ENCODE measurements around the gene IFNAR1. TPM values are rescaled to one million over a fixed set of nuclear protein-coding genes. Genes with fewer than 3 reads are reported as not detected.

The IFNAR1 gene
- total RNA-seq, 1 donor from 2014 or later, result 42.8 TPM

DNA sequence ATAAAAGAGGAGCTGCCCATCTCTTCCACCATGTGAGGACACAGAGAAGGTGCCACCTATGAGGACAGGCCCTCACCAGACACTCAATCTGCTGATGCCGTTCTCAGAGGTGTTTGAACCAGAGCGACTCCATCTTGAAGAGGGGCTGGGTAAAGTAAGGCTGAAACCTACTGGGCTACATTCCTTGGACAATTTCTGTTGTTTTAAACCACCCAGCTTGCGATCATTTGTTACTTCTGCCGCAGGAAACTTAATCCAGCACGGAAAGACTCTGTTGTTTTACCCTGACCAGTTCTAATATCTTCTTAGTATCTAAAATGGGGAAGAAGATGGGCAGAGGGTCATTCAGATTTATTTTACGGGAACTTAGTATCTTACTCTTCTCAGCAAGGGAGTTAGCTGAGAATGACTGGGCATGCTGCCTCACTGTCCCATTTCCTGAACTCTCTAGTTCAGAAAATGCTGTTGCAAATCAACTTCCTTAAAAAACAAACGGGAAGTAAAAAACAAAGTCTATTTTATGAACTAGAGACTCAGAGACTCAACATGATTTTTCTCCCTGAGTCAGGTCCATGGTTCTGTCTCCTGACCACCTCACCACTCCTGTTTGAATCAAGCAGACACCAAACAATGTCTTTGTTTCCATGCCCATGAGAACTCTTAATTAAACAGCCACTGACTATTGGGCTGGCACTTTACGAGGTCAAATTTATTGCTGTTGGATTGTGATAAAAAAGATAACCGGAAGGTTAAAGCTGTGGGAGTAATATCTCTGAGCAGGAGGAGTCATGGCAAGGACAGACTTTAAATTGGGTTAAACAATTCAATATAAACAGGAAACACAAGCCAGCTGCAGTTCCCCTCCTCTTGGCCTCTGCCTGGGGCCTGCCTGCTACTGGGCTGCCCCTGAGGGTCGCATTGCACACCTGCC lies 23.8 kb upstream of the IFNAR1 start:
- no peaks in the 10 kb centered on the region for H3K27me3 Mint-ChIP-seq (ENCODE audit: unreplicated experiment)
- H3K4me3 Mint-ChIP-seq (ENCODE audit: unreplicated experiment), result no peak overlapping the region
- no peak for DNase-seq (ENCODE audit: extremely low spot score, unreplicated experiment)
- TF ChIP-seq, protein P1, sequence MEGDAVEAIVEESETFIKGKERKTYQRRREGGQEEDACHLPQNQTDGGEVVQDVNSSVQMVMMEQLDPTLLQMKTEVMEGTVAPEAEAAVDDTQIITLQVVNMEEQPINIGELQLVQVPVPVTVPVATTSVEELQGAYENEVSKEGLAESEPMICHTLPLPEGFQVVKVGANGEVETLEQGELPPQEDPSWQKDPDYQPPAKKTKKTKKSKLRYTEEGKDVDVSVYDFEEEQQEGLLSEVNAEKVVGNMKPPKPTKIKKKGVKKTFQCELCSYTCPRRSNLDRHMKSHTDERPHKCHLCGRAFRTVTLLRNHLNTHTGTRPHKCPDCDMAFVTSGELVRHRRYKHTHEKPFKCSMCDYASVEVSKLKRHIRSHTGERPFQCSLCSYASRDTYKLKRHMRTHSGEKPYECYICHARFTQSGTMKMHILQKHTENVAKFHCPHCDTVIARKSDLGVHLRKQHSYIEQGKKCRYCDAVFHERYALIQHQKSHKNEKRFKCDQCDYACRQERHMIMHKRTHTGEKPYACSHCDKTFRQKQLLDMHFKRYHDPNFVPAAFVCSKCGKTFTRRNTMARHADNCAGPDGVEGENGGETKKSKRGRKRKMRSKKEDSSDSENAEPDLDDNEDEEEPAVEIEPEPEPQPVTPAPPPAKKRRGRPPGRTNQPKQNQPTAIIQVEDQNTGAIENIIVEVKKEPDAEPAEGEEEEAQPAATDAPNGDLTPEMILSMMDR (IDR thresholded peaks at IDR 0.05), result no peak
- no peaks in the 10 kb centered on the region for H3K36me3 Mint-ChIP-seq (ENCODE audit: unreplicated experiment)
- H3K4me1 Mint-ChIP-seq (ENCODE audit: unreplicated experiment), result peaks cover 7% of the 10 kb centered on the region
- H3K9me3 Mint-ChIP-seq (ENCODE audit: unreplicated experiment), result no peaks in the 10 kb centered on the region
- H3K27ac Mint-ChIP-seq (ENCODE audit: unreplicated experiment), result no peak overlapping the region

DNA sequence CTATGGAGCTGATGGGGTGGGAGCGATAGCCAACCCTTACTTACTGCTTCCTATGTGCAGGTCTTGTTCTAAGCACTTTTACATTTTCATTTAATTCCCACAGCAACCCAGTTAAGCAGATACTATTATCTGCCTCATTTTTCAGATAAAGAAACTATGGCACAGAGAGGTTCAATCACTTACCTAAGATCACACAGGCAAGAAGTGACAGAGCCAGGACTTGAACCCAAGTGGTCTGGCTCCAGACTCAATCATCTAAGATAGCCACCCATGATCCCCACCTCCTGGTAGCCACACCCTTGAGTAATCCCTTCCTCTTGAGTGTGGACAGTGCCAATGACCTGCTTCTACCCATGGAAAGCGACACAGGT lies 23.2 kb upstream of the IFNAR1 start:
- Mint-ChIP-seq H3K4me3 (ENCODE audit: unreplicated experiment) (no peak overlapping the region), H3K27me3 (ENCODE audit: unreplicated experiment) (no peaks in the 10 kb centered on the region), H3K4me1 (ENCODE audit: unreplicated experiment) (peaks cover 7% of the 10 kb centered on the region), H3K27ac (ENCODE audit: unreplicated experiment) (no peak overlapping the region), H3K36me3 (ENCODE audit: unreplicated experiment) (no peaks in the 10 kb centered on the region), H3K9me3 (ENCODE audit: unreplicated experiment) (no peaks in the 10 kb centered on the region)
- no peak for DNase-seq (ENCODE audit: extremely low spot score, unreplicated experiment)
- TF ChIP-seq, protein P1 (IDR thresholded peaks at IDR 0.05), result no peak

DNA sequence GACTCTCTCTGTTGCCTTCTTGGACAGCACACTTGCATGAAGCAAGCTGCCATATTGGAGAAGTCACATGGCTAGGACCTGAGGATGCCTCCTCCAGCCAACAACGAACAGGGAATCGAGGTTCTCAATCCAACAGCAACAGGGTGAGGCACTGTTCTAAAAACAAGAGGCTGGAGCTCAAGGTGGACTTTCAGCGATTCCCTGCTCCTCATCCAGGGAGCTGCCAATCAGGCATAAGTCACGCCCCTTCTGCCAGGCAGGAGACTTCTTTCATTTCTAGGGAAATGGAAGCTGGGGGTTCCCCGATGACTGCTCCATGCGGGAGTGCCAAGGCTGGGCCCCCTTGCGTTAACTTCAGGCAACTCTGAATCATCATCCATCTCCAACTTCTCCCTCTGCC lies 22.7 kb upstream of the IFNAR1 start:
- Mint-ChIP-seq H3K4me3 (ENCODE audit: unreplicated experiment) (no peak overlapping the region), H3K36me3 (ENCODE audit: unreplicated experiment) (no peaks in the 10 kb centered on the region), H3K27me3 (ENCODE audit: unreplicated experiment) (peaks cover 2% of the 10 kb centered on the region), H3K4me1 (ENCODE audit: unreplicated experiment) (peaks cover 7% of the 10 kb centered on the region), H3K27ac (ENCODE audit: unreplicated experiment) (no peak overlapping the region), H3K9me3 (ENCODE audit: unreplicated experiment) (no peaks in the 10 kb centered on the region)
- TF ChIP-seq, protein P1 (IDR thresholded peaks at IDR 0.05), result no peak
- no peak for DNase-seq (ENCODE audit: extremely low spot score, unreplicated experiment)

DNA sequence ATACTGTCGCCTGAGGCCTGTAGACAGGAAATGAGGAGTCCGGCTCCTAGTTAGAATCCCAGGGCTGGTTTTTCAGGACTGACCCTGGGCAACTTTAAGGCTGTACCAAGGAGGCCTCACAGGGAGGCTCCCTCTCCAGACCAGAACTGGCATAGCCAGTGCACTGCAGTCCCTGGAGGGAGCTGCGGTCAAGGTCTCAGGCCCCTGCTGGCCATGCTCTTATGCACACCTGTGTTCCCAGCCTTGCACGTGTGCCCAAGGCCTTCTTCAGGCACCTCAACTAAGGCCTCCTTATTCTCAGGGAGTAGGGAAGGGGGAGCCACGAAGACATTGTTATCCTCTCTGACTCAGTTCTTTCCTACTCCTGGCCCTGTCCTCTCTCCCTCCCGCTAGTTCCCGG lies 22.0 kb upstream of the IFNAR1 start:
- H3K36me3 Mint-ChIP-seq (ENCODE audit: unreplicated experiment), result no peaks in the 10 kb centered on the region
- no peak overlapping the region for H3K4me3 Mint-ChIP-seq (ENCODE audit: unreplicated experiment)
- DNase-seq (ENCODE audit: extremely low spot score, unreplicated experiment), result no peak
- TF ChIP-seq, protein P1 (IDR thresholded peaks at IDR 0.05), result no peak
- H3K4me1 Mint-ChIP-seq (ENCODE audit: unreplicated experiment), result peaks cover 7% of the 10 kb centered on the region
- H3K9me3 Mint-ChIP-seq (ENCODE audit: unreplicated experiment), result no peaks in the 10 kb centered on the region
- H3K27ac Mint-ChIP-seq (ENCODE audit: unreplicated experiment), result no peak overlapping the region
- H3K27me3 Mint-ChIP-seq (ENCODE audit: unreplicated experiment), result peaks cover 4% of the 10 kb centered on the region

DNA sequence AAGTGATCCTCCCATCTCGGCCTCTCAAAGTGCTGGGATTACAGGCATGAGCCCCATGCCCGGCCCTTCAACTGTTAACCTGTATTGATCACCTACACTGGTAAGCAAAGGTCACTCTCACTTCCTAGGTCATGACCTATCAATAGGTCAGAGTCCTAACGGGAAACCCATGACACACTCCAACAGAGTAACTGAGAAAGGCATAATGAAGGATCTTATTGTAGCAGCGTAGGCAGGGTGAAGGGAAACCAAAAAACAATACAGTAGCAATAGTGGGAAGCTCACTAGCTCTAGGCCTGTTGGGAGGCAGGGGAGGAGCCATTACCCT lies 19.5 kb upstream of the IFNAR1 start:
- Mint-ChIP-seq H3K4me3 (ENCODE audit: unreplicated experiment) (no peak overlapping the region), H3K27me3 (ENCODE audit: unreplicated experiment) (peaks cover 4% of the 10 kb centered on the region)

More for the DNA sequence above, 19.5 kb upstream of the IFNAR1 start:
- no peaks in the 10 kb centered on the region for H3K9me3 Mint-ChIP-seq (ENCODE audit: unreplicated experiment)
- no peaks in the 10 kb centered on the region for H3K36me3 Mint-ChIP-seq (ENCODE audit: unreplicated experiment)
- TF ChIP-seq, protein P1 (IDR thresholded peaks at IDR 0.05), result no peak
- no peak for DNase-seq (ENCODE audit: extremely low spot score, unreplicated experiment)
- no peak overlapping the region for H3K27ac Mint-ChIP-seq (ENCODE audit: unreplicated experiment)
- H3K4me1 Mint-ChIP-seq (ENCODE audit: unreplicated experiment), result peaks cover 9% of the 10 kb centered on the region
